Peyer's patch (tissue), 4 donors: ENCODE data around the gene ILKAP. TPM values are rescaled to one million over a fixed set of nuclear protein-coding genes. Genes with fewer than 3 reads are reported as not detected.

ENCODE experiments used
- DNase-seq, 3 donors: peaks; one replicate each; pipeline ENCODE4 v3.0.0-alpha.2; 2017 to 2019
- H3K27ac ChIP-seq, 4 donors: fragments of 200-600 bp; sonication (generic); one replicate each; pipeline ENCODE4 v1.5.1; 2016 to 2019
- H3K27me3 ChIP-seq, 2 donors: fragments of 200-600 bp; sonication (generic); one replicate each; pipeline ENCODE4 v1.5.1; 2019
- H3K36me3 ChIP-seq, 3 donors: fragments of 200-600 bp; sonication (generic); one replicate each; pipeline ENCODE4 v1.5.1; 2016 to 2019
- H3K4me1 ChIP-seq, 4 donors: fragments of 200-600 bp; sonication (generic); one replicate each; pipeline ENCODE4 v1.5.1; 2016 to 2019
- H3K4me3 ChIP-seq, 4 donors: fragments of 200-600 bp; sonication (generic); 1 replicate in 3 of 4; 2 replicates in 1 of 4; pipeline ENCODE4 v1.5.1; 2016 to 2019; ENCODE audit warnings: mild to moderate bottlenecking in 1 of 4
- H3K9me3 ChIP-seq, 4 donors: fragments of 200-600 bp; sonication (generic); one replicate each; pipeline ENCODE4 v1.5.1; 2016 to 2019; ENCODE audit warnings: mild to moderate bottlenecking in 1 of 4
- CTCF ChIP-seq, 6 experiments: fragments of 450-650 bp in 4 of 6; fragments of 200-600 bp in 2 of 6; sonication (generic) in 1 of 6; IDR thresholded peaks; one replicate each; pipeline ENCODE4 v1.5.1; 2017 to 2019; ENCODE audit warnings: antibody characterized with exemption in 6 of 6, mild to moderate bottlenecking in 3 of 6, moderate library complexity in 1 of 6
- POLR2A ChIP-seq, 2 donors: fragments of 450-650 bp; IDR thresholded peaks; one replicate each; pipeline ENCODE4 v1.5.1; 2017; ENCODE audit warnings: antibody characterized with exemption in 2 of 2, mild to moderate bottlenecking in 2 of 2, moderate library complexity in 2 of 2
- total RNA-seq, 4 donors: library from RNA; depleted of rRNA; stranded (reverse); fragments of >200 nt; gene quantifications; one replicate each; pipeline ENCODE4 v1.1.0, GENCODE V29; 2016

ILKAP gene
- total RNA-seq, 4 donors from 2014 or later, result 35.7 to 52.4 (median 43.8) TPM

GRCh38 chr2:238139196-238140039 is 64.1 kb downstream of the ILKAP start:
- Histone ChIP-seq H3K4me3 (peak overlapping the region in 1 of 4 donors; percentile 24), H3K9me3 (no peaks in the 10 kb centered on the region), H3K4me1 (peaks cover 8 to 28% (median 12%) of the 10 kb centered on the region in 4 donors)

GRCh38 chr2:238138331-238139195 is 64.9 kb downstream of the ILKAP start, which contains the start of gene KLHL30:
Gene KLHL30 (plus strand): TSS chr2:238138668. CDS start chr2:238140755, 2,087 bp downstream.
- Histone ChIP-seq H3K4me3 (peak within 1 kb of the TSS in 2 of 4 donors; percentile 19 to 24), H3K4me1 (peaks cover 8 to 26% (median 12%) of the 10 kb centered on the region in 4 donors), H3K9me3 (no peaks in the 10 kb centered on the region), H3K27me3 (no peaks in the 10 kb centered on the region), H3K27ac (peak within 1 kb of the TSS in 1 of 4 donors; percentile 57), H3K36me3 (no peaks in the 10 kb centered on the region)
- DNase-seq, result peak in 1 of 3 donors; percentile 34
- TF ChIP-seq POLR2A (IDR thresholded peaks at IDR 0.05) (no peak), CTCF (IDR thresholded peaks at IDR 0.05) (no peak)

More at GRCh38 chr2:238139196-238140039, 64.1 kb downstream of the ILKAP start:
- TF ChIP-seq POLR2A (IDR thresholded peaks at IDR 0.05), result no peak
- TF ChIP-seq CTCF (IDR thresholded peaks at IDR 0.05), result peak; percentile 5 to 48 (median 44)
- Histone ChIP-seq H3K27ac (peak overlapping the region in 1 of 4 donors; percentile 57), H3K36me3 (no peaks in the 10 kb centered on the region), H3K27me3 (no peaks in the 10 kb centered on the region)
- DNase-seq, result peak in 1 of 3 donors; percentile 41

GRCh38 chr2:238137885-238138284 is 65.6 kb downstream of the ILKAP start:
- TF ChIP-seq POLR2A (IDR thresholded peaks at IDR 0.05) (no peak), CTCF (IDR thresholded peaks at IDR 0.05) (no peak)
- no peak overlapping the region for H3K4me3 ChIP-seq
- H3K4me1 ChIP-seq, result peaks cover 8 to 19% (median 12%) of the 10 kb centered on the region in 4 donors
- H3K36me3 ChIP-seq, result no peaks in the 10 kb centered on the region
- H3K9me3 ChIP-seq, result no peaks in the 10 kb centered on the region
- DNase-seq, result no peak
- peak overlapping the region in 1 of 4 donors; percentile 57 for H3K27ac ChIP-seq
- H3K27me3 ChIP-seq, result no peaks in the 10 kb centered on the region

GRCh38 chr2:238136820-238137537 is 66.5 kb downstream of the ILKAP start:
- peak overlapping the region in 1 of 4 donors; percentile 19 for H3K27ac ChIP-seq
- no peaks in the 10 kb centered on the region for H3K9me3 ChIP-seq
- H3K4me1 ChIP-seq, result peaks cover 4 to 15% (median 10%) of the 10 kb centered on the region in 4 donors
- no peaks in the 10 kb centered on the region for H3K27me3 ChIP-seq
- H3K36me3 ChIP-seq, result no peaks in the 10 kb centered on the region
- peak in 1 of 3 donors; percentile 58 for DNase-seq
- no peak overlapping the region for H3K4me3 ChIP-seq
- no peak for TF ChIP-seq POLR2A (IDR thresholded peaks at IDR 0.05)
- TF ChIP-seq CTCF (IDR thresholded peaks at IDR 0.05), result no peak
